SK-N-SH (cell line): Measurements from ENCODE around the gene SPRED1. TPM values are rescaled to one million over a fixed set of nuclear protein-coding genes. Genes with fewer than 3 reads are reported as not detected.

Experiments used
- CTCF ChIA-PET: fragments of 300-600, 350-600 bp; formaldehyde crosslinking; extraction: SDS; loops from one replicate; lab custom pipeline; 2021; lab: Yijun Ruan, JAX
- POLR2A ChIA-PET: fragments of 350-600 bp; sonication (Branson Sonifier 250); formaldehyde crosslinking; extraction: SDS; loops from one replicate; lab custom pipeline; 2020; ENCODE audit warnings: antibody characterized with exemption, inconsistent platforms; lab: Yijun Ruan, JAX
- DNase-seq: peaks from one replicate; pipeline ENCODE4 v3.0.0; 2012
- H2AFZ ChIP-seq: fragments of 200-600 bp; sonication (generic); 2 replicates; pipeline ENCODE4 v1.8.1; 2016; ENCODE audit warnings: antibody characterized with exemption, mild to moderate bottlenecking, low read depth
- H3F3A ChIP-seq: fragments of 200-600 bp; sonication (generic); replicated peaks from 2 replicates; pipeline ENCODE3; 2016; ENCODE audit warnings: antibody characterized with exemption, mild to moderate bottlenecking; ENCODE audit not compliant: insufficient read depth
- H3K27ac ChIP-seq, 2 experiments: fragments of 200-500 bp in 1 of 2; fragments of 200-600 bp in 1 of 2; sonication (Bioruptor generic) in 1 of 2; sonication (generic), shearing (Covaris generic) in 1 of 2; 2 replicates each; pipeline versions ENCODE4 v1.5.1 to v1.6.1; 2014 to 2016; ENCODE audit warnings: low read depth in 2 of 2, inconsistent platforms in 1 of 2, low read length in 1 of 2, mild to moderate bottlenecking in 1 of 2, mixed read lengths in 1 of 2
- H3K27me3 ChIP-seq: fragments of 200-600 bp; sonication (generic), shearing (Covaris generic); 2 replicates; pipeline ENCODE4 v1.6.1; 2016; ENCODE audit warnings: mixed run types; ENCODE audit not compliant: insufficient read depth
- H3K36me3 ChIP-seq, 2 experiments: fragments of 200-500 bp in 1 of 2; fragments of 200-600 bp in 1 of 2; sonication (Bioruptor generic) in 1 of 2; sonication (generic) in 1 of 2; replicated peaks in 1 of 2; 2 replicates each; pipeline versions ENCODE3 to v1.5.1; 2014 to 2016; ENCODE audit warnings: low read length in 1 of 2, mild to moderate bottlenecking in 1 of 2; ENCODE audit not compliant: insufficient read depth in 2 of 2, control insufficient read depth in 1 of 2
- H3K4me1 ChIP-seq, 2 experiments: fragments of 200-500 bp in 1 of 2; fragments of 200-600 bp in 1 of 2; sonication (Bioruptor generic) in 1 of 2; sonication (generic), shearing (Covaris generic) in 1 of 2; 2 replicates each; pipeline versions ENCODE4 v1.5.1 to v1.6.1; 2014 to 2016; ENCODE audit warnings: low read depth in 1 of 2, low read length in 1 of 2, mixed run types in 1 of 2; ENCODE audit not compliant: insufficient read depth in 2 of 2, control insufficient read depth in 1 of 2
- H3K4me2 ChIP-seq: fragments of 200-600 bp; sonication (generic), shearing (Covaris generic); 2 replicates; pipeline ENCODE4 v1.6.1; 2017; ENCODE audit warnings: mixed run types
- H3K4me3 ChIP-seq, 2 experiments: fragments of 200-500 bp in 1 of 2; fragments of 200-600 bp in 1 of 2; sonication (Bioruptor generic) in 1 of 2; sonication (generic), shearing (Covaris generic) in 1 of 2; 2 replicates each; pipeline versions ENCODE4 v1.5.1 to v1.8.1; 2014 to 2016; ENCODE audit warnings: low read depth in 2 of 2, inconsistent platforms in 1 of 2, low read length in 1 of 2, mild to moderate bottlenecking in 1 of 2, mixed read lengths in 1 of 2, moderate library complexity in 1 of 2
- H3K79me2 ChIP-seq: fragments of 200-600 bp; sonication (generic); 2 replicates; pipeline ENCODE4 v1.8.1; 2017; ENCODE audit warnings: mild to moderate bottlenecking; ENCODE audit not compliant: insufficient read depth
- H3K9ac ChIP-seq: fragments of 200-600 bp; sonication (generic); 2 replicates; pipeline ENCODE4 v1.6.1; 2017; ENCODE audit warnings: mixed run types
- H3K9me2 ChIP-seq: fragments of 200-600 bp; sonication (generic); 2 replicates; pipeline ENCODE4 v1.6.1; 2017; ENCODE audit warnings: mixed run types
- H3K9me3 ChIP-seq: fragments of 200-600 bp; sonication (generic); 2 replicates; pipeline ENCODE4 v1.6.1; 2017; ENCODE audit warnings: mixed run types, mild to moderate bottlenecking, moderate library complexity
- H4K20me1 ChIP-seq: fragments of 200-600 bp; sonication (generic); 2 replicates; pipeline ENCODE4 v1.6.1; 2017; ENCODE audit warnings: mild to moderate bottlenecking, mixed run types; ENCODE audit not compliant: insufficient read depth
- CHD2 ChIP-seq: fragments of 150-350 bp; IDR thresholded peaks from 2 replicates; pipeline ENCODE4 v1.6.1; 2018; ENCODE audit warnings: low read length; ENCODE audit not compliant: partially characterized antibody
- ELF1 ChIP-seq: IDR thresholded peaks from 2 replicates; pipeline ENCODE4 v1.4.0; 2012
- EP300 ChIP-seq, 2 experiments: IDR thresholded peaks; 2 replicates each; pipeline versions ENCODE4 v1.4.0 to v1.6.1; 2012; ENCODE audit warnings: borderline replicate concordance in 1 of 2, low read depth in 1 of 2, low read length in 1 of 2
- EZH2phosphoT487 ChIP-seq: fragments of 200-600 bp; sonication (generic); IDR thresholded peaks from 2 replicates; pipeline ENCODE4 v1.6.1; 2017; ENCODE audit warnings: low read depth, mixed run types, mild to moderate bottlenecking, antibody characterized with exemption, moderate library complexity, borderline replicate concordance
- FOSL2 ChIP-seq: IDR thresholded peaks from 2 replicates; pipeline ENCODE4 v1.4.0; 2012; ENCODE audit warnings: low read depth, mild to moderate bottlenecking, moderate library complexity, borderline replicate concordance
- FOXM1 ChIP-seq: IDR thresholded peaks from 2 replicates; pipeline ENCODE4 v1.4.0; 2012; ENCODE audit warnings: low read depth, mild to moderate bottlenecking
- GABPA ChIP-seq: IDR thresholded peaks from 2 replicates; pipeline ENCODE4 v1.4.0; 2012; ENCODE audit warnings: low read depth, mild to moderate bottlenecking
- JUND ChIP-seq: IDR thresholded peaks from 2 replicates; pipeline ENCODE4 v1.4.0; 2012
- NRF1 ChIP-seq: IDR thresholded peaks from 2 replicates; pipeline ENCODE4 v1.6.1; 2012; ENCODE audit warnings: low read depth, mild to moderate bottlenecking, low read length
- POLR2AphosphoS5 ChIP-seq: IDR thresholded peaks from 2 replicates; pipeline ENCODE4 v1.6.1; 2012; ENCODE audit warnings: low read depth, low read length
- RAD21 ChIP-seq: IDR thresholded peaks from 2 replicates; pipeline ENCODE4 v1.6.1; 2012; ENCODE audit warnings: mild to moderate bottlenecking, low read length
- RCOR1 ChIP-seq: fragments of 150-350 bp; IDR thresholded peaks from 2 replicates; pipeline ENCODE4 v1.6.1; 2017; ENCODE audit warnings: antibody characterized with exemption, low read length
- SMC3 ChIP-seq: IDR thresholded peaks from 2 replicates; pipeline ENCODE4 v1.6.1; 2012; ENCODE audit warnings: low read depth, low read length, improper control_type of control experiment
- TCF12 ChIP-seq: IDR thresholded peaks from 2 replicates; pipeline ENCODE4 v1.4.0; 2012
- YY1 ChIP-seq: IDR thresholded peaks from 2 replicates; pipeline ENCODE4 v1.4.0; 2012; ENCODE audit warnings: low read depth, mild to moderate bottlenecking
- WGBS: methylation state at CpG from one replicate; pipeline ENCODE4 v1.1.6; 2017; ENCODE audit warnings: low lambda C conversion rate; 5-methylcytosine and 5-hydroxymethylcytosine counted together
- polyA plus RNA-seq, 3 experiments: library from polyadenylated mRNA; depleted of rRNA; stranded (reverse); fragments of >200 nt; gene quantifications; 2 replicates each; pipeline ENCODE4 v1.2.3, GENCODE V29; 2012
- TF ChIP-seq, protein P1 (sequence below): IDR thresholded peaks from 2 replicates; pipeline ENCODE4 v1.6.1; 2012; ENCODE audit warnings: mild to moderate bottlenecking, low read depth, low read length, moderate library complexity
- TF ChIP-seq, protein P2 (sequence below): IDR thresholded peaks from 2 replicates; pipeline ENCODE4; 2012
- TF ChIP-seq, protein P3 (sequence below): IDR thresholded peaks from 2 replicates; pipeline ENCODE4 v1.4.0; 2012; ENCODE audit warnings: low read depth
- TF ChIP-seq, protein P4 (sequence below): IDR thresholded peaks from 2 replicates; pipeline ENCODE4 v1.4.0; 2012; ENCODE audit warnings: low read depth, borderline replicate concordance
- TF ChIP-seq, protein P5 (sequence below): fragments of 150-350 bp; IDR thresholded peaks from 2 replicates; pipeline ENCODE4 v1.6.1; 2017; ENCODE audit warnings: antibody characterized with exemption, low read length, low read depth, borderline replicate concordance

Gene SPRED1
- polyA plus RNA-seq, 1 of the 3 experiments (the other 2 are of a cell fraction): 4.4 TPM

DNA sequence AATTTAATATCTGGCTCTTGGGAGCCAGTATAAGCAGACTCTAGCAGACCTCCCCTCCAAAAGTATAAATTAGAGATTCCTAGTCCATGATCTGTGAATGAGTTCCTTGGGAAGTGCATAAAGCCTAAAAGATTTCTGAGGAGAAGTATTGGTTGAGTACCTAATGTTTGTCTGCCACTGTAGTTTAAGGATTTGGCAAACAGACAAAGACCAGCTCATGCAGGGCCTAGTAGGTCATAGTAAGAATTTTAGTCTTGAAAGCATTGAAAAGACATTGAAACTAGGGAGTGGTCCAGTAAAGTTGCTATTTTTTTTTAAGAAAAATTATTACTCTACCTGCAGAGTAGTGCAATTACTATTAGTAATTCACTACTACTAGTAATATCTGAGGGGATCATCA is 67.5 kb downstream of the SPRED1 start:
- Histone ChIP-seq H3F3A (peaks cover 5% of the 10 kb centered on the region), H4K20me1 (peaks cover 53% of the 10 kb centered on the region), H3K9ac (no peak overlapping the region), H3K4me3 (no peak overlapping the region), H3K27ac (no peak overlapping the region), H3K9me3 (no peaks in the 10 kb centered on the region), H2AFZ (no peak overlapping the region), H3K4me1 (peaks cover 0 to 5% of the 10 kb centered on the region in 2 experiments; a peak in 2 of 4 replicates), H3K4me2 (no peak overlapping the region), H3K9me2 (no peaks in the 10 kb centered on the region), H3K79me2 (peaks cover 88% of the 10 kb centered on the region), H3K36me3 (peaks cover 18 to 54% of the 10 kb centered on the region in 2 experiments), H3K27me3 (no peaks in the 10 kb centered on the region)
- TF ChIP-seq, protein P1, sequence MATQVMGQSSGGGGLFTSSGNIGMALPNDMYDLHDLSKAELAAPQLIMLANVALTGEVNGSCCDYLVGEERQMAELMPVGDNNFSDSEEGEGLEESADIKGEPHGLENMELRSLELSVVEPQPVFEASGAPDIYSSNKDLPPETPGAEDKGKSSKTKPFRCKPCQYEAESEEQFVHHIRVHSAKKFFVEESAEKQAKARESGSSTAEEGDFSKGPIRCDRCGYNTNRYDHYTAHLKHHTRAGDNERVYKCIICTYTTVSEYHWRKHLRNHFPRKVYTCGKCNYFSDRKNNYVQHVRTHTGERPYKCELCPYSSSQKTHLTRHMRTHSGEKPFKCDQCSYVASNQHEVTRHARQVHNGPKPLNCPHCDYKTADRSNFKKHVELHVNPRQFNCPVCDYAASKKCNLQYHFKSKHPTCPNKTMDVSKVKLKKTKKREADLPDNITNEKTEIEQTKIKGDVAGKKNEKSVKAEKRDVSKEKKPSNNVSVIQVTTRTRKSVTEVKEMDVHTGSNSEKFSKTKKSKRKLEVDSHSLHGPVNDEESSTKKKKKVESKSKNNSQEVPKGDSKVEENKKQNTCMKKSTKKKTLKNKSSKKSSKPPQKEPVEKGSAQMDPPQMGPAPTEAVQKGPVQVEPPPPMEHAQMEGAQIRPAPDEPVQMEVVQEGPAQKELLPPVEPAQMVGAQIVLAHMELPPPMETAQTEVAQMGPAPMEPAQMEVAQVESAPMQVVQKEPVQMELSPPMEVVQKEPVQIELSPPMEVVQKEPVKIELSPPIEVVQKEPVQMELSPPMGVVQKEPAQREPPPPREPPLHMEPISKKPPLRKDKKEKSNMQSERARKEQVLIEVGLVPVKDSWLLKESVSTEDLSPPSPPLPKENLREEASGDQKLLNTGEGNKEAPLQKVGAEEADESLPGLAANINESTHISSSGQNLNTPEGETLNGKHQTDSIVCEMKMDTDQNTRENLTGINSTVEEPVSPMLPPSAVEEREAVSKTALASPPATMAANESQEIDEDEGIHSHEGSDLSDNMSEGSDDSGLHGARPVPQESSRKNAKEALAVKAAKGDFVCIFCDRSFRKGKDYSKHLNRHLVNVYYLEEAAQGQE: no peak
- no peak for TF ChIP-seq RAD21
- TF ChIP-seq GABPA: no peak
- TF ChIP-seq, protein P2, sequence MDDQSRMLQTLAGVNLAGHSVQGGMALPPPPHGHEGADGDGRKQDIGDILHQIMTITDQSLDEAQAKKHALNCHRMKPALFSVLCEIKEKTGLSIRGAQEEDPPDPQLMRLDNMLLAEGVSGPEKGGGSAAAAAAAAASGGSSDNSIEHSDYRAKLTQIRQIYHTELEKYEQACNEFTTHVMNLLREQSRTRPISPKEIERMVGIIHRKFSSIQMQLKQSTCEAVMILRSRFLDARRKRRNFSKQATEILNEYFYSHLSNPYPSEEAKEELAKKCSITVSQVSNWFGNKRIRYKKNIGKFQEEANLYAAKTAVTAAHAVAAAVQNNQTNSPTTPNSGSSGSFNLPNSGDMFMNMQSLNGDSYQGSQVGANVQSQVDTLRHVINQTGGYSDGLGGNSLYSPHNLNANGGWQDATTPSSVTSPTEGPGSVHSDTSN: no peak
- no peak for TF ChIP-seq YY1
- TF ChIP-seq TCF12: no peak
- no peak for TF ChIP-seq EZH2phosphoT487
- TF ChIP-seq, protein P3, sequence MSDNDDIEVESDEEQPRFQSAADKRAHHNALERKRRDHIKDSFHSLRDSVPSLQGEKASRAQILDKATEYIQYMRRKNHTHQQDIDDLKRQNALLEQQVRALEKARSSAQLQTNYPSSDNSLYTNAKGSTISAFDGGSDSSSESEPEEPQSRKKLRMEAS: no peak
- no peak for TF ChIP-seq SMC3
- no peak for TF ChIP-seq NRF1
- TF ChIP-seq POLR2AphosphoS5: no peak
- TF ChIP-seq, protein P4, sequence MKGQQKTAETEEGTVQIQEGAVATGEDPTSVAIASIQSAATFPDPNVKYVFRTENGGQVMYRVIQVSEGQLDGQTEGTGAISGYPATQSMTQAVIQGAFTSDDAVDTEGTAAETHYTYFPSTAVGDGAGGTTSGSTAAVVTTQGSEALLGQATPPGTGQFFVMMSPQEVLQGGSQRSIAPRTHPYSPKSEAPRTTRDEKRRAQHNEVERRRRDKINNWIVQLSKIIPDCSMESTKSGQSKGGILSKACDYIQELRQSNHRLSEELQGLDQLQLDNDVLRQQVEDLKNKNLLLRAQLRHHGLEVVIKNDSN: no peak
- CTCF ChIA-PET: interaction anchor here (0.6 kb wide), 1 partner anchor 1388 kb away, joined by 3 read pairs; no protein-coding TSS in a partner anchor
- POLR2A ChIA-PET: no interaction called here
- no peak for DNase-seq

DNA sequence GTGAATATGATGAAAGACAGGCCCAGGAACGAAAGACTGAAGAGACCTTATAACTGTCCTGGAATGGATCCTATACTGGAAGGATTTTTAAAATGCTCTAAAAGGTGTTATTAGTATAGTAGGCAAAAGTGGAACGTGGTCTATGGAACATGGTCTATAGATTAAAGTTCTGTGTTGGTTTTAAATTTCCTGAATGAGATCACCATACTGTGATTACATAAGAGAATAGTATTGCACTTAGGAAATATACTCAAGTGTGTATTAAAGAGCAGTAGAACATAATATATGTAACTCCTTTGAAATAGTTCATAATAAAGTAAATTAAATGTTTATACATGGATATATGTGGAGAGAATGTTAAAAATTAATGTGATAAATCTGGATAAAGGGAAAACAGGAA is 68.2 kb downstream of the SPRED1 start:
- Histone ChIP-seq H3K9ac (no peak overlapping the region), H3K9me2 (no peaks in the 10 kb centered on the region), H2AFZ (no peak overlapping the region), H3K79me2 (peaks cover 83% of the 10 kb centered on the region), H3K4me1 (peaks cover 0 to 5% of the 10 kb centered on the region in 2 experiments; a peak in 2 of 4 replicates), H3K27me3 (no peaks in the 10 kb centered on the region), H3K9me3 (no peaks in the 10 kb centered on the region), H3K27ac (no peak overlapping the region), H3K36me3 (peaks cover 23 to 61% of the 10 kb centered on the region in 2 experiments), H3F3A (peaks cover 5% of the 10 kb centered on the region), H4K20me1 (peaks cover 46% of the 10 kb centered on the region), H3K4me3 (no peak overlapping the region), H3K4me2 (no peak overlapping the region)
- POLR2A ChIA-PET: no interaction called here
- WGBS: 86% methylated on average over 2 of the region's 2 CpGs
- CTCF ChIA-PET: no interaction called here
- no peak for DNase-seq
- TF ChIP-seq POLR2AphosphoS5 (no peak), TCF12 (no peak), CHD2 (no peak), FOXM1 (no peak), JUND (no peak), ELF1 (no peak), SMC3 (no peak), FOSL2 (no peak), EP300 (IDR thresholded peaks at IDR 0.05; ENCODE audit: borderline replicate concordance in 1 of 2, low read depth in 1 of 2, low read length in 1 of 2) (no peak), RCOR1 (no peak), RAD21 (no peak), GABPA (no peak), YY1 (no peak)
- TF ChIP-seq, protein P5, sequence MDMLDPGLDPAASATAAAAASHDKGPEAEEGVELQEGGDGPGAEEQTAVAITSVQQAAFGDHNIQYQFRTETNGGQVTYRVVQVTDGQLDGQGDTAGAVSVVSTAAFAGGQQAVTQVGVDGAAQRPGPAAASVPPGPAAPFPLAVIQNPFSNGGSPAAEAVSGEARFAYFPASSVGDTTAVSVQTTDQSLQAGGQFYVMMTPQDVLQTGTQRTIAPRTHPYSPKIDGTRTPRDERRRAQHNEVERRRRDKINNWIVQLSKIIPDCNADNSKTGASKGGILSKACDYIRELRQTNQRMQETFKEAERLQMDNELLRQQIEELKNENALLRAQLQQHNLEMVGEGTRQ: no peak
